GM23248 (cell line): ENCODE measurements around the gene TMEM131L.

Experiments
- EZH2 ChIP-seq: fragments of 200-600 bp; sonication (generic); IDR thresholded peaks from 2 replicates; pipeline ENCODE4 v1.6.1; 2018; ENCODE audit warnings: antibody characterized with exemption, mild to moderate bottlenecking; ENCODE audit not compliant: insufficient read depth, poor library complexity, severe bottlenecking
- EZH2phosphoT487 ChIP-seq: fragments of 200-600 bp; sonication (generic); IDR thresholded peaks from 2 replicates; pipeline ENCODE4 v1.6.1; 2018; ENCODE audit warnings: antibody characterized with exemption, moderate library complexity, mild to moderate bottlenecking, low read depth; ENCODE audit not compliant: insufficient read depth

- no peak for TF ChIP-seq EZH2
- no peak for TF ChIP-seq EZH2phosphoT487
Measured at GRCh38 chr4:153481478-153481877, 15.3 kb downstream of the TMEM131L start.
